ENCODE results near the gene DMBX1.

The DMBX1 gene

GRCh38 chr1:46526013-46526690 lies 36.5 kb downstream of the DMBX1 start:
- DNase-seq (ENCODE audit: low spot score), result no peak

- no peak for DNase-seq (ENCODE audit: low spot score)
Measured at GRCh38 chr1:46526691-46527291, 37.2 kb downstream of the DMBX1 start.

GRCh38 chr1:46527474-46528296 lies 38.0 kb downstream of the DMBX1 start:
- DNase-seq (ENCODE audit: low spot score), result peak; percentile 64

- DNase-seq (ENCODE audit: low spot score), result peak; percentile 34
Measured at GRCh38 chr1:46528297-46528955, 38.8 kb downstream of the DMBX1 start.

GRCh38 chr1:46529031-46529630 lies 39.5 kb downstream of the DMBX1 start:
- no peak for DNase-seq (ENCODE audit: low spot score)

GRCh38 chr1:46530311-46530710 lies 40.7 kb downstream of the DMBX1 start:
- no peak for DNase-seq (ENCODE audit: low spot score)

GRCh38 chr1:46530791-46531409 lies 41.3 kb downstream of the DMBX1 start:
- DNase-seq (ENCODE audit: low spot score), result no peak

GRCh38 chr1:46532095-46532494 lies 42.5 kb downstream of the DMBX1 start:
- DNase-seq (ENCODE audit: low spot score), result no peak

- peak; percentile 36 for DNase-seq (ENCODE audit: low spot score)
Measured at GRCh38 chr1:46532498-46533178, 43.0 kb downstream of the DMBX1 start.

- peak; percentile 22 for DNase-seq (ENCODE audit: low spot score)
Measured at GRCh38 chr1:46533179-46533864, 43.7 kb downstream of the DMBX1 start.

- DNase-seq (ENCODE audit: low spot score), result no peak
Measured at GRCh38 chr1:46535063-46535462, 45.4 kb downstream of the DMBX1 start.

- DNase-seq (ENCODE audit: low spot score), result no peak
Measured at GRCh38 chr1:46536527-46536926, 46.9 kb downstream of the DMBX1 start.

- DNase-seq (ENCODE audit: low spot score), result no peak
Measured at GRCh38 chr1:46537651-46538050, 48.0 kb downstream of the DMBX1 start.

GRCh38 chr1:46538147-46538546 lies 48.5 kb downstream of the DMBX1 start:
- DNase-seq (ENCODE audit: low spot score), result no peak
